Suprapubic skin (tissue), 4 donors: ENCODE data around the gene TRAIP. TPM values are rescaled to one million over a fixed set of nuclear protein-coding genes. Genes with fewer than 3 reads are reported as not detected.
A peak's percentile ranks its signal among the peaks of the same experiment; 100 is the strongest.

Experiments
- DNase-seq, 2 donors: peaks; one replicate each; pipeline ENCODE4 v3.0.0-alpha.2; 2019; ENCODE audit warnings: low spot score in 2 of 2
- H3K27ac ChIP-seq: fragments of 200-600 bp; sonication (generic); one replicate; pipeline ENCODE4 v1.5.1; 2019
- H3K27me3 ChIP-seq: fragments of 200-600 bp; sonication (generic); one replicate; pipeline ENCODE4 v1.5.1; 2019
- H3K36me3 ChIP-seq: fragments of 200-600 bp; sonication (generic); one replicate; pipeline ENCODE4 v1.5.1; 2019
- H3K4me1 ChIP-seq: fragments of 200-600 bp; sonication (generic); one replicate; pipeline ENCODE4 v1.5.1; 2019
- H3K4me3 ChIP-seq: fragments of 200-600 bp; sonication (generic); one replicate; pipeline ENCODE4 v1.5.1; 2019; ENCODE audit warnings: mild to moderate bottlenecking
- H3K9me3 ChIP-seq: fragments of 200-600 bp; sonication (generic); one replicate; pipeline ENCODE4 v1.5.1; 2019
- CTCF ChIP-seq, 2 donors: fragments of 200-600 bp in 1 of 2; fragments of 450-650 bp in 1 of 2; sonication (generic) in 1 of 2; IDR thresholded peaks; one replicate each; pipeline ENCODE4 v1.5.1; 2016 to 2019; ENCODE audit warnings: antibody characterized with exemption in 2 of 2, mild to moderate bottlenecking in 1 of 2, moderate library complexity in 1 of 2
- EP300 ChIP-seq: sonication (generic); formaldehyde crosslinking; IDR thresholded peaks from one replicate; pipeline ENCODE4 v1.6.1; 2017; ENCODE audit warnings: antibody characterized with exemption
- POLR2A ChIP-seq, 2 donors: fragments of 450-650 bp; IDR thresholded peaks; one replicate each; pipeline ENCODE4 v1.6.1; 2017; ENCODE audit warnings: antibody characterized with exemption in 2 of 2, mild to moderate bottlenecking in 2 of 2, moderate library complexity in 2 of 2
- POLR2AphosphoS5 ChIP-seq, 3 donors: sonication (generic); formaldehyde crosslinking; IDR thresholded peaks; one replicate each; pipeline ENCODE4 v1.6.1; 2017; ENCODE audit warnings: antibody characterized with exemption in 3 of 3
- WGBS: methylation state at CpG from one replicate; pipeline ENCODE4 v1.1.5; 2018; 5-methylcytosine and 5-hydroxymethylcytosine counted together
- total RNA-seq, 4 donors: library from RNA; depleted of rRNA; stranded (reverse); fragments of >200 nt; gene quantifications; one replicate each; pipeline ENCODE4 v1.1.0, GENCODE V29; 2016

Gene TRAIP
- total RNA-seq, 4 donors from 2014 or later: 3.4 to 8.4 (median 4.7) TPM

GRCh38 chr3:49804141-49805041, 52.0 kb downstream of the TRAIP start:
- 31% methylated on average over 14 of the region's 26 CpGs for WGBS
- H3K27ac ChIP-seq: peak overlapping the region; percentile 94
- TF ChIP-seq EP300: no peak
- TF ChIP-seq POLR2A (IDR thresholded peaks at IDR 0.05): no peak
- no peak for TF ChIP-seq POLR2AphosphoS5 (IDR thresholded peaks at IDR 0.05)
- no peak for TF ChIP-seq CTCF (IDR thresholded peaks at IDR 0.05)
- no peak for DNase-seq
- no peaks in the 10 kb centered on the region for H3K27me3 ChIP-seq
- no peaks in the 10 kb centered on the region for H3K9me3 ChIP-seq
- peak overlapping the region; percentile 92 for H3K4me3 ChIP-seq
- peaks cover 58% of the 10 kb centered on the region for H3K4me1 ChIP-seq
- peaks cover 6% of the 10 kb centered on the region for H3K36me3 ChIP-seq

GRCh38 chr3:49803465-49804140, 52.8 kb downstream of the TRAIP start:
- Histone ChIP-seq H3K9me3 (no peaks in the 10 kb centered on the region), H3K27ac (peak overlapping the region; percentile 94), H3K4me1 (peaks cover 61% of the 10 kb centered on the region), H3K36me3 (no peaks in the 10 kb centered on the region), H3K27me3 (no peaks in the 10 kb centered on the region), H3K4me3 (peak overlapping the region; percentile 92)
- peak in 1 of 2 donors; percentile 79 for DNase-seq
- 0% methylated on average over 15 of the region's 41 CpGs for WGBS
- no peak for TF ChIP-seq CTCF (IDR thresholded peaks at IDR 0.05)
- peak in 1 of 3 donors; percentile 58 for TF ChIP-seq POLR2AphosphoS5 (IDR thresholded peaks at IDR 0.05)
- TF ChIP-seq POLR2A (IDR thresholded peaks at IDR 0.05): no peak
- TF ChIP-seq EP300: no peak

- WGBS: 0% methylated on average over 12 of the region's 71 CpGs
- peak in 1 of 2 donors; percentile 40 for TF ChIP-seq POLR2A (IDR thresholded peaks at IDR 0.05)
- peak; percentile 62 to 90 for TF ChIP-seq CTCF (IDR thresholded peaks at IDR 0.05)
- peak in 1 of 3 donors; percentile 36 for TF ChIP-seq POLR2AphosphoS5 (IDR thresholded peaks at IDR 0.05)
- no peak for TF ChIP-seq EP300
- H3K4me3 ChIP-seq: peak within 1 kb of the TSS; percentile 92
- peak within 1 kb of the TSS; percentile 94 for H3K27ac ChIP-seq
- H3K27me3 ChIP-seq: no peaks in the 10 kb centered on the region
- H3K4me1 ChIP-seq: peaks cover 60% of the 10 kb centered on the region
- no peaks in the 10 kb centered on the region for H3K9me3 ChIP-seq
- peak; percentile 95 to 97 for DNase-seq
- H3K36me3 ChIP-seq: no peaks in the 10 kb centered on the region
Measured at GRCh38 chr3:49802719-49803464, 53.5 kb downstream of the TRAIP start, which contains the start of gene INKA1. Gene INKA1, plus strand, starts transcription at chr3:49803261. Its CDS starts 132 bp downstream, at chr3:49803393.

- no peaks in the 10 kb centered on the region for H3K27me3 ChIP-seq
- H3K27ac ChIP-seq: no peak overlapping the region
- peaks cover 42% of the 10 kb centered on the region for H3K4me1 ChIP-seq
- no peak overlapping the region for H3K4me3 ChIP-seq
- H3K36me3 ChIP-seq: no peaks in the 10 kb centered on the region
- DNase-seq: no peak
- TF ChIP-seq CTCF (IDR thresholded peaks at IDR 0.05): no peak
- TF ChIP-seq POLR2AphosphoS5 (IDR thresholded peaks at IDR 0.05): no peak
- TF ChIP-seq EP300: no peak
- no peak for TF ChIP-seq POLR2A (IDR thresholded peaks at IDR 0.05)
- WGBS: 91% methylated on average over 2 of the region's 2 CpGs
- H3K9me3 ChIP-seq: no peaks in the 10 kb centered on the region
Measured at GRCh38 chr3:49801160-49801559, 55.2 kb downstream of the TRAIP start.
